Hematopoietic multipotent progenitor cell treated with erythropoietin and hydrocortisone succinate and interleukin-3 and kit ligand, for 15 days (in vitro differentiated cells): ENCODE data around the gene EIPR1.
"Not testable (repeated sequence)": the region's sequence is repeated elsewhere in the genome, so short reads cannot be mapped to it uniquely, and the experiment has no call there.

ENCODE experiments used
- DNase-seq: peaks from one replicate; pipeline ENCODE4 v3.0.0-alpha.2; 2015; ENCODE audit warnings: low spot score

The EIPR1 gene

DNA sequence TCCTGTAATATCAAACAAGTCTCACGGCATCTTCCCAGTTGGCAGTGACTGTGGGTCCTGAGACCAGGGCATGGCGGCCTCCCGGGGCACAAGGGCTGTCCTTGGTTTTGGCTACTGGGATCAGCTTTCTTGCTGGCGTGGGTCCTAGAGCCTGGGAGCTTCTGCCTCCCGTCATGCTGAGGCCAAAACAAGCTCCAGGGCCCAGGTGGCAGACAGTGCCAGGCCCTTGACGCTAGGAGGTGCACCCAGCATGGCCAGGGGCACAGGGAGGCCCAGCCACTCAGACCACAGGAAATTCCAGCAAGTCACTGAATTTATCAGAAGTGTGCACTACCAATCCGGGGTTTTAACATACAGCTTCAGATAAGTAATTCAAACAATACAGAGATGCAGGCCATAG lies 184.7 kb downstream of the EIPR1 start:
- DNase-seq, result no peak

DNA sequence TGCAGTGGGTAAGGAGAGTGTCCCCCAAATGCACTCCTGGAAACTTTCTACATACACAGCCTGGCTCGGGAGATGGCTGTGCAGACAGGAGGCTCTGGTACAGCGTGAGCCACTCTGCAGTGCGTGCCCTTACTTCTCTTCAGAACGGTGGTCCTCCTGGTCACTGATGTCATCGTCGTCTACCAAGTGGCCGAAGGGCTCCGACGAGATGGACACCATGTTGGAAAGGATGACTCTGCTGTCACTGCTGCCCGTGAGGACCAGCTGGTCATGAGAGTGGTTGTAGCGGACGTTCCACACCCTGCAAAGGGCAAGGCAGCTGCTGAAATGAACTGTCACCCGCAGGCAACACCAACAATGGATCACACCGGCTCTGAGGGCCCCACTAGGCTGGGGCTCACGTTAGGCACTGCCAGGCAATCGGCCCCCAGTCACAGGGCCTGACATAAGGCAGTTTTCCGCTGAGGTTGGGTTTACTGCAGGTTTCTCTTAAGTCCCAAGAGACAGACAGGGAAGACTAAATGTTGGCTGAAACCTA lies 185.3 kb downstream of the EIPR1 start:
- no peak for DNase-seq

DNA sequence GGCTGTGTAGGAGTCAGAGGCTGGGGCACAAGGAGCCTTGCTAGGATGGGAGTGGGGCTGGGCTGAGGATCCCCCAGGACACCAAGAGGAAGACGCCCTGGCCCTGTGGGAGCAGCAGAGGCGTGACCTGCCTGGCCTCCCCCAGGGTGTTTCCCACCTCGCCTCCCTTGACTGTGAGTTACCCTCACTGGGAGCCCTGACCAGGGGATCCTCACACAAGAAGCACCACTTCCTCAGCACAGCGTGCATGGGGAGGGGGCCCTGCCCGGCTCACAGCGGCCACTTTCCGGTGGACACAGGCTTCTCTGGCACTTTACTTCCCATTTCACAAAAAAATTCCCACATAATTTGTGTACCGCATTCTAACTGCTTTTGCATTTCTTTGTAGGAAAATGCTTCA lies 187.7 kb downstream of the EIPR1 start:
- no peak for DNase-seq

DNA sequence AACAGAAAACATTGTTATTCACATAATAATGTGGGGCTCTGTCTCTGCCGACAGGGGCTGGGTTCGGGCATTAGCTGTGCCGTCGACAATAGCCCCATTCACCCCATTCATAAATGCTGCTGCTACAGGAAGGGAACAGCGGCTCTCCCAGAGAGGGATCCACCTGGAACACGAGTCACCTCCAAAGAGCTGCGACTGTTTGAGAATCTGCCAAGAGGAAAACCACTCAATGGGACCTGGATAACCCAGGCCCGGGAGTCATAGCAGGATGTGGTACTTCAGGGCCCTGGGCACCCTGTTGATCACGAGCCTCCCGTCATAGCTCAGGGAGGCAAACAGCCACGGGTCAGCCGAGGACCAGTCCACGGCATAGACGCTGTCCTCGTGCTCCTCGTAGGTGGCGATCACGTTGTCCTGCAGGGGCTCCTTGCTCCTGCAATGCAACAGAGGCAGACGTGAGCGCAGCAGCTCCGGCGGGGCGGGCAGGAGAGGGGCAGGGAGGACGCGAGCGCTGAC lies 188.5 kb downstream of the EIPR1 start:
- DNase-seq, result no peak

DNA sequence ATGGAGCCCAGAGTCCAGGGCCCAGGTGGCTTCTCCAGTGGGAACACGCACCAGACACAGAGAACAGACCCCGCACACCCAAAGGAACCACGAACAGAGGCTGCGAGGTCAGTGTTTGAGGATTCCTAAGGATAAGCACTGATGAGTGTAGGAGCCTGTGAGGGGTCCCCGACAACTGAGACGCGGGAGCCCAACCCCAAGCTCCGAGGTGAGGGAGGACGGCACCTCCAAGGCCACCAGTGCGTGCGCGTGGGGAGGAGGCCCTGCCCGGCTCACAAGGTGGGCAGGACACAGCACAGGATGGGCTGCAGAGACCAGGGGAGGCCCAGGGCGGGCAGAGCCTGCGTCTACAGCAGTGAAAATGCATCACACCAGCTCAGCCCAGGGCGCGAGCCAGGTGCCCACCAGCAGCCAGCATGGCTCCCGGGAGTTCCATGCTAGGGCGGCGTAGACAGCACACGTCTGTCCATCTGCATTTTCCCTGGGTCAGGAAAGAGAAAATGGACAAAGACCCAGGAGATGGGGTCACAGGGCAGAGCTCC lies 189.1 kb downstream of the EIPR1 start:
- no peak for DNase-seq

DNA sequence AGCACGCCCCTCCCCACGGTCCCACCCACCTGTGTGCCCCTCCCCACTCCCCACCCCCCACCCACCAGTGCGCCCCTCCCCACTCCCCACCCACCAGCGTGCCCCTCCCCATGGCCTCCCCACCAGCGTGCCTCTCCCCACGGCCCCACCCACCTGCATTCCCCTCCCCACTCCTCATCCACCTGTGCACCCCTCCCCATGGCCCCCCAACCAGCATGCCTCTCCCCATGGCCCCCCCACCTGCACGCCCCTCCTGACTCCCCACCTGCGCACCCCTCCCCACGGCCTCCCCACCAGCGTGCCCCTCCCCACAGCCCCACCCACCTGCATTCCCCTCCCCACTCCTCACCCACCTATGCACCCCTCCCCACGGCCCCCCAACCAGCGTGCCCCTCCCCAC lies 190.2 kb downstream of the EIPR1 start:
- no peak for DNase-seq

DNA sequence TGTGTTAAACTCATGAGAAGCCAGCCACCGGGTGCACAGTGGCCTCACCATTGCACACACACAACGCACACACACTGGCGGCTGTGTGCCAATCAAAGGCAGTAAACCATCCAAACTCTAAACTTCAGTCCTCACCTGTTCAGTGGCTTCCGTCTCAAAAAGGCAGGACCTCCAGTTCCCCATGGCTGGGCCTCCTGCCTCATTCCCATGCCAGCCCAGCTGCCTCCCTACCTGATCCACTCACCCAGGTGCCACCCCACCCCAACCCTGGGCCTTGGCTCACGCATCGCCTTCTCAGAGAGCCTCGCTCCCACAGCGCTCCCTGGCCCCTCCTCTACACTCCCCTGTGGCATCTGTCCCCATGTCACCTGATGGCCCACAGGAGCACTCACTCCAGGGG lies 190.9 kb downstream of the EIPR1 start:
- DNase-seq, result no peak

DNA sequence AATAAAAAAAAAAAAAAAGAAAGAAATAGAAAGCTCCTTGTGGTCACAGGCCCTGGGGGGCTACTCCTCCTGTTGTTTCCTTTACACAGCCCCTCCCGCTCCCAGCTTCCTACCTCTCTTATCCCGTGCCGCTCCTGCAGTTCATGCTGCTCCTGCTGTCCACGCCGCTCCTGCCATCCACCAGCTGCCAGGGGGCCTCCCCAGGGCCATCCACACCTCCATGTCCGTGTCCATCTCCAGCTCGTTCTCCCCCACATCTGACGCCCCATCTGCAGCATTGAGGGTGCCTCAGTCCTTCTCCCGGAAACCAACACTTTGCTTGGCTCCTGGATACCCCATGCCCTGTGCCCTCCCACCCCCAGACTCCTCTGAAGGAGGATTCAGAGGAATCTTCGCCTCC lies 191.7 kb downstream of the EIPR1 start:
- no peak for DNase-seq

DNA sequence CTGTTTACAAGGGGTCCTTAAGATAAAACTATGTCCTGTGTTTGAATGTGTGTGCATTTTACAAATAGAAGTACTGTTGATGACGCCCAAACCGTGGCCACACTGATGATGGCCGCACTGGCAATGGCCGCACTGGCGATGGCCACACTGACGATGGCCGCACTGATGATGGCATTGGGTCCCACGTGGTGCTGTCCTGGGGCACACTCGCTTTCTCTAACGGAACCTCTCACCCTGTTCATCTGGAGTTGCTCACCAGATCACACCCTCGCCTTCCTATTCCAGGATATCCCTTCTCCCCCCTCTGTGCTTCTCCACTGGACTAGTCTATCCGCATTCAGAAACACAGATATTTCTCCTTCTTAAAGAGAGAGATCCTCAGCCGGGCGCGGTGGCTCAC lies 192.4 kb downstream of the EIPR1 start:
- DNase-seq, result no peak

DNA sequence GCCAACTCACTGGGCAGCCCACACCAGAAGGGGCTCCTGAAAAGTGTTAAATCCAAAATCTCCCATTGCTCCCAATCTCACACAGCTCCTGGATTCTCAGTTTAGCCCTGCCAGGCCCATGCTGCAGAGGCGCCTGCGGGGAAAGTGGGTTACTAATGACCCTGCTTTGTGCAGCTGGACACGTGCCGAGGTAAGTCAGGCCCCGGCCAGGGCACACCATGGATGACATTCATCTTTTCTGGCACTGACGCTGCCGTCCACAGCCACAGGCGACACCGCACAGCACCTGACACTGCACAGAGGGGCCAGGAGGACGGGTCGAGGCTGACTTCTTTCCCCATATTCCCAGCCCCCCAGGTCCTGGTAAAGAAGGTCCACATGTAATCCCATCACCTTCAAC lies 193.5 kb downstream of the EIPR1 start:
- DNase-seq, result no peak

DNA sequence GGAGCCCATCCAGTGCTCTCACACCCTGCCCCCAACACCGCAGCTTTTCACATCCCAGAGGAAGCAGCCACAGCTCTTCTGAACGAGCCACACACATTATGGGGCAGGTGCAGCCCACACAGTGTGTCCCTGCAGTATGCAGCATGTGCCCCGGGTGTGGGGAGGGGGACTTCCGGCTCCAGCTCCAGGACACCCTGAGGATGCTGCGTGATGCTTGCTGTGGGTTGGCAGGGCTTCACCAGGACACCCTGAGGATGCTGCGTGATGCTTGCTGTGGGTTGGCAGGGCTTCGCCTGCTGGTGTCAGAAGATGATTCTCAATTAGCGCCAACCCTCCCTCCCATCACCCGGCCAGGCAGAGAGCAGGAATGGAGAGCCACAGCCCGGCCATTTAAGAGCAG lies 193.9 kb downstream of the EIPR1 start:
- no peak for DNase-seq

DNA sequence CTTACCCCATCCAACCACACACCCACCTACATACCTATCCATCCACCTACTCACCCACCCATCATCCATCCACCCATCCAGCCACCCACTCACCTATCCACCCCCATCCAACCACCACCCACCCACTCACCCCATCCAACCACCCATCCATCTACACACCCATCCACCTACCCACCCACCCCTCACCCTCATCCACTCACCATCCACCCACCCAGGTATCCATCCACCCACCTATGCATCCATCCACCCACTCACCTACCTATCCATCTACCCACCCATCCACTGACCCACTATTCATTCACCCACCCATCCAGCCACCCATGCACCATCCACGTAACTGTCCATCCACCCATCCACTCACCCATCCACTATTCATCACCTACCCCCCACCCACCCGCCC lies 194.8 kb downstream of the EIPR1 start:
- no peak for DNase-seq

DNA sequence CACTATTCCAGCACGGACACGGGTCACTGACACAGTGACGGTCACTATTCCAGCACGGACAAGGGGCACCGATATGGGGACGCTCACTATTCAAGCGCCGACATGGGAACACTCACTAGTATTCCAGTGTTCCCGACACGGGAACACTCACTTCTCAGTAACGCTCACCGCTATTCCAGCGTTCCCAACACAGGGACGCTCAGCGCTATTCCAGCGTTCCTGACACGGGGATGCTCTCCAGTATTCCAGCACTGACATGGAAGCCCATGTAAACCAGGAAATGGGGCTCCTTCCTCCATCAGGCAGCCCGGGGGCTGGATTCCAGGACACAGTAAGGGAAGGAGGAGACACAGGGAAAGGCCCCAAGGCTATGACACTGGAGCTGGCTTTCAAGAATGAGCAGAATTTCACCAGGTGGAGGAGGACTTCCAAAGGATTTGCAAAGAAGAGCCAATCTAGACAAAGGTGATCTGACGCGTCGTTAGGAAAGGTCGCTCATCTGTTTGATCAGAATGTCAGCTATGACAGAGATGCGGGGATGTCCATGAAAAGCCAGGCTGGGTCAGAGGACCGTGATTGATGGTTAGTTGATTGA lies 196.1 kb downstream of the EIPR1 start:
- DNase-seq, result no peak

DNA sequence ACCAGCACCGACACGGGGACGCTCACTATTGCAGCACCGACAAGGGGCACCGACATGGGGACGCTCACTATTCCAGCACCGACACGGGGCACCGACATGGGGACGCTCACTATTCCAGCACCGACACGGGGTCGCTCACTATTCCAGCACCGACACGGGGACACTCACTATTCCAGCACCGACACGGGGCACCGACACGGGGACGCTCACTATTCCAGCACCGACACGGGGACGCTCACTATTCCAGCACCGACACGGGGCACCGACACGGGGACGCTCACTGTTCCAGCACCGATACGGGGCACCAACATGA lies 196.8 kb downstream of the EIPR1 start:
- DNase-seq, result not testable (repeated sequence)

DNA sequence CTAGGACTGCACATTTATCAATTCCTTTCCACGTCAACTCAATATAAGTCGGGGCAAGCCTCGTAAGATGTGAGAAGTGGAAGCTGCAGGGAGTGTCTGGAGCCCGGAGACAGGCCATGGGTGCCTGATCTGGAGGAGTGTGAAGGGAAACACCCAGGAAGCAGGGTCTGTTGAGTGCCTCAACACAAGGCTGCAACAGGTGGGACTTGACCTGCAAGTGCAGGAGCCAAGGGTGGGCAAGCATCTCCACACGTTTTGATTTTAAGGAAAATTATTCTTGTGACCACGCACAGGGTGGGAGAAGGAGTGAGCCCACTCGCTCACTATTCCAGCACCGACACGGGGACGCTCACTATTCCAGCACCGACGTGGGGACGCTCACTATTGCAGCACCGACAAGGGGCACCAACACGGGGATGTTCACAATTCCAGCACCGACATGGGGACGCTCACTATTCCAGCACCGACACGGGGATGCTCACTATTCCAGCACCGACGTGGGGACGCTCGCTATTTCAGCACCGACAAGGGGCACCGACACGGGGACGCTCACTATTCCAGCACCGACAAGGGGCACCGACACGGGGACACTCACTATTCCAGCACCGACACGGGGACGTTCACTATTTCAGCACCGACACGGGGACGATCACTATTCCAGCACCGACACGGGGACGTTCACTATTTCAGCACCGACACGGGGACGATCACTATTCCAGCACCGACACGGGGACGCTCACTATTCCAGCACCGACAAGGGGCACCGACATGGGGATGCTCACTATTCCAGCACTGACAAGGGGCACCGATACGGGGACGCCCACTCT lies 197.3 kb downstream of the EIPR1 start:
- no peak for DNase-seq

DNA sequence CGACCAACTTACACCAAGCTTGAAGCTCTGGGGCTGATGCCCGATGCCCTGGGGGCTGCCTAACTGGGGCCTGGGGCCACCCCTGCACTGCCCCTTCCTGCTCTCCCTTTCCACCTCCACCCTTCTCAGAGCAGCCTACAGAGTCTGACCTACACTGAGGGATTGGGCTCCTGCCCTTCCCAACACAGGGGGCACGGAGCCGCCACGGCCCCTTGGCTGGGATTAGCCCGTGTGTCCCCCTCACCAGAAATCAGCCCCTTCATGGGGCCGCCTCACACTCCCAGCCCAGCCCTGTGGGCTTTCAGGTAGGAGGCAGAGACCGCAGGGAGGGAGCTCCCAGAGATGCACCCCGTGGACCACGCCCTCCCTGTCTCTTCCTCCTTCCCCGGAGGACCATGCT lies 198.0 kb downstream of the EIPR1 start:
- no peak for DNase-seq

DNA sequence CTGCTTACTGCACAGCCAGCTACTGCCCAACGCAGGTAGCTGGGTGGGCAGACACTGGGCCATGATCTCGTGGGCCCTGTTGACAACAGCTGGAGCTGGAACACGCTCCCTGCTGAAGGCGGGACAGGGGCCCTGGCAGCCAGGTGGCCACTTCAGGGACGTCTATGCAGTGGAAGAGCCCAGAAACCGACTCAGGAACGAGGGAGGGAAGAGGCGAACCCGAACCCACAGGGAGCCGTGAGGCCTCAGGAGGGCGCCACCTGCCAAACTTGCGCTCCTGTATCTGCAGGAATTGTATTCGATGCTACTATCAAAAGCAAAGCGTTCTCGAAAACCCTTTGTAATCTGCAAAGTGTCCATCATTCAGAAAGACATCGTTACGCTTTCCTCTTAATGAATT lies 198.4 kb downstream of the EIPR1 start:
- DNase-seq, result no peak

DNA sequence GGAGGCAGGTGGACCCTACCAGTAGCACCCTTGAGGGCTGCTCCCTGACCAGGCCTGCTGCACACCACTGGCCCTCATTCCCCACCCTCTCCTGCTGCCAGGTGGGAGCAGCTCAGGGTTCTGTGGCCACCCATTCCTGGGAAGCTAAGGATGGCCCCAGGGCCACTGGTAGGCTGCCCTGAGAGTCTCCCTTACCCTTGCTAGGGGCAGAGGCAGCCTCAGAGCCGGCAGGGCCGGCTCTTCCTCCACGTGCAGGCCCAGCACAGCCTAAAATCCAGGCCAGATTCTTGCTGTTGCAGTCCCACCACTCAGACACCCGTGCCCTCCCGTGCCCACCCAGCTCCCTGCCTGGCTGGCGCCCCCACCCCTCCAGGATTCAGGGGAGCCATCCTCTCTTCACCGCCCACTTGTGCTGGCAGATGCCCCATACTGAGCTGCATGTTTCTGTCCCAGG lies 199.0 kb downstream of the EIPR1 start:
- DNase-seq, result no peak

DNA sequence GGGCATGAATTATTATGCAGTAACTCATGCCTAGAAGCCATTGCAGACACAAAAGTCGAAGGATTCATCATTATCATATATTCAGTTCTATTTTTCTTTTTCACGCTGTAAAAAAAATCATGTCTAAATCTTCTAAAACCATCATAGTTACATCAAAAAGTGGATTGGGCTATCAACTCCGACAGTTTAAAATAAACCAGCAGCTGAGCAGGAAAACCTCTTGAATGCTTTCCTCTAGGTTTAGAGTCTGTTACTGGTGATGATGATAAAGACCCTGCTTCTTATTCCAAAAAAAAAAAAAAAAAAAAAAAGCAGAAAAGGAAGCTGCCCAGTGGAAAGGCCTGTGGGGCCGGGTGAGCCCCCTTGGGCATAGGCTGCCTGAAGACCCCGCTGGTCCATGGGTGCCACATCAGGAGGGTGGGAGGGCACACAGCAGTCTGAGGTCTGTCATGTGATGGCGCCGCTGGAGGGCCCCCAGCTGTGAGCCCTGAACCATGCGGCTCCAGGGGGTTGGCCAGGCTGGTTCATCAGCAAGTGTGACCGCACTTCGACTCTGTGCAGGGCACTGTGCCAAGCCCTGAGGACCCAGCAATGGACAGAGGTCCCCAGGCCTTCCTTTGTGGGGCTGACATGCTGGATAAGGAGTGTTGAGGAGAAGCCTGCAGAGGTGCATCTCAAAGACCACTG lies 199.6 kb downstream of the EIPR1 start:
- DNase-seq, result no peak

DNA sequence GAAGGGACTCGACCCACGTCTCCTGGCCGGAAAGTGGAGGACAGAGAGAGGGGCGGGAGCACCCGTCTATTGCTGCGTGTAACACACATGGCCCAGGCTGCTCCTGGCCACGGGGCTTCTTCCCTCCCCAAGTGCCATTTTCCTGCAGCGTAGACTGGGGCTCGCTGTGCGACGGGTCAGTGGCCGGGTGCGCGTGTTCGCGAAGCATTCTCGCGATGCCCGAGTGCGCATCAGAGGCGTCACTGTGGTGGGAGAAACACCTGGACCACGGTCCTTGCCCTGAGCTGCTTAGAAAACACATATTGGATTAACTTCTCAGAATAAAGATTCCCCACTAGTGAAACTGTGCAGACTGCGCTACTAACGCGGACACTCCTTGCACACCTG lies 200.8 kb downstream of the EIPR1 start:
- no peak for DNase-seq

DNA sequence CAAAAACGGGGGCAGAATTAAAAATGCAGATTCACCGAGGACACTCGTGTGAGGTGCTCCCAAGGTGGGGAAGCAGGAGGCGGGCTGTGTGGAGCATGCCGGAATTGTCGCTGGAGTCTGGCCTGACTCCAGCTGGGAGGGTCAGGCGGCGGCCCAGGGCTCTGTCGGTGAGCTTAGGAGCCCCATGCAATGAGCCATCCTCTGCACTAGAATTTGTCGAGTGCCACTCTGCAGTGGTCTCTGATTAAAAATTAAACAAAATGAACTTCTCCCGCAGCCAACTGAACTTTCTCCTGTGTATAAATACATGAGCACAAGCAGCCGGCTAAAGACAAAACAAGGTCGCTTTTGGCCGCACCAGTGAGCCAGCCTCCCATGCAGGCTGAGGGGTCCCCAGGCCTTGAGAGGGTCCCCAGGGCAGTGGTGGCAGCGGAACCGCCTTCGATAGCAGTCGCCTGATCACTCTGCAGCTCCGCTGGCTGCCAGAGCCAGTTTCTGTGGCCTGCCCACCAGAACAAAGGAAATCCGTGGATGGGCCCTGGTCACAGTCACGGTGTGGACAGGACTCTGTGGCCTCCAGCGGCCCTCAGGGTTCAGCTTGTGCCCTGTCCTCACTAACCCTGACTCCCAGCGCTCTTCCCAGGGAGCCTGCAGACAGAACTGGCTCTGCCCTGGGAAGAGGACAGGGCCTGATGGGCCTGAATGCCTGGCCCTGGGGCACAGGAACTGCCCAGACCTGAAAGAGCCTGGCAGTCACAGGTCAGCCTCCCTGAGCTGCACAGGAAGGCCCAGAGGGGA lies 201.3 kb downstream of the EIPR1 start:
- no peak for DNase-seq

DNA sequence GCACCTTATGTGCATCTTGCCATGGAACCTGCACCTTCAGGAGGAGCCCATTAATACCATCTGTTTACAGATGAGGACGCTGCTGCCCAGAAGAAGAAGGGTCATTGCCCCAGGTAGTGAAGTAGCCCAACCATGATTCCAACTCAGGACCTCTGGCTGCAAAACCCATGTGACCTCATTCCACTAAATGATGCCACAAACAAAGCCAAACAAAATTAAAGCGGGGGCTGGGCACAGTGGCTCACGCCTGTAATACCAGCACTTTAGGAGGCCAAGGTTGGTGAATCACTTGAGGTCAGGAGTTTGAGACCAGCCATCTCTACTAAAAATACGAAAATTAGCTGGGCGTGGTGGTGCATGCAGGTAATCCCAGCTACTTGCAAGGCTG lies 202.1 kb downstream of the EIPR1 start:
- DNase-seq, result no peak
